GM19193 (cell line): ENCODE data around the gene UBR4.

Experiments
- POLR2A ChIP-seq: IDR thresholded peaks from 4 replicates; pipeline ENCODE4 v1.6.1; 2011; ENCODE audit not compliant: insufficient read depth, insufficient read length; ENCODE audit errors: extremely low read depth

The UBR4 gene

GRCh38 chr1:19028110-19028509, 182.0 kb downstream of the UBR4 start:
- TF ChIP-seq POLR2A: no peak
